ENCODE data around the gene UBE3A. TPM values are rescaled to one million over a fixed set of nuclear protein-coding genes. Genes with fewer than 3 reads are reported as not detected.

Gene UBE3A
- total and polyA plus RNA-seq, 2 donors (not counting 1 experiment from before 2014, with no cell fraction given), result 13.4 to 135 TPM

DNA sequence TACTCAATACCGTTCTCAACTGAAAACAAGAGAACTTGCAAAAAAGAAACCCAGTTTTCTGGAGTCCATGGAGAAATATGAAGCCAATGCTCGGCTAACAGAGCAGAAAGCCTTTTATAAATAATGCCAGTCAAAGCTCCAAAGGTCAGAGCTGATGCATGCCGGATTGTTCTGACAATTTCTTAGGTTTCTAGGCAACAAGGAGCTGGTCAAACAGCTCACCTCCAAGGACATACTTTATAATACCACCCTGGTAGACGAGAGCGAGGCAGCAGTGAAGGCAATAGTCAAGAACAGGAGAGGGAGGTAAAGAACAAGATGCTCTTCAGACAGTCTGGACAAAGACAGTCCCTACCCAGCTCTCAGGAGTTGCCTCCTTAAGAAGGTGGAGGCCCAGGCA, 111.1 kb downstream of the UBE3A start:
- H3K36me3 ChIP-seq (replicated peaks in 1 of 2; ENCODE audit: control extremely low read depth in 1 of 2, control insufficient read depth in 1 of 2, extremely low read depth in 1 of 2, insufficient read depth in 2 of 2, low read length in 1 of 2), result no peaks in the 10 kb centered on the region
- H2AFZ ChIP-seq (ENCODE audit: insufficient read depth, low read depth, low read length, poor library complexity, severe bottlenecking), result no peak overlapping the region
- TF ChIP-seq, protein P1, sequence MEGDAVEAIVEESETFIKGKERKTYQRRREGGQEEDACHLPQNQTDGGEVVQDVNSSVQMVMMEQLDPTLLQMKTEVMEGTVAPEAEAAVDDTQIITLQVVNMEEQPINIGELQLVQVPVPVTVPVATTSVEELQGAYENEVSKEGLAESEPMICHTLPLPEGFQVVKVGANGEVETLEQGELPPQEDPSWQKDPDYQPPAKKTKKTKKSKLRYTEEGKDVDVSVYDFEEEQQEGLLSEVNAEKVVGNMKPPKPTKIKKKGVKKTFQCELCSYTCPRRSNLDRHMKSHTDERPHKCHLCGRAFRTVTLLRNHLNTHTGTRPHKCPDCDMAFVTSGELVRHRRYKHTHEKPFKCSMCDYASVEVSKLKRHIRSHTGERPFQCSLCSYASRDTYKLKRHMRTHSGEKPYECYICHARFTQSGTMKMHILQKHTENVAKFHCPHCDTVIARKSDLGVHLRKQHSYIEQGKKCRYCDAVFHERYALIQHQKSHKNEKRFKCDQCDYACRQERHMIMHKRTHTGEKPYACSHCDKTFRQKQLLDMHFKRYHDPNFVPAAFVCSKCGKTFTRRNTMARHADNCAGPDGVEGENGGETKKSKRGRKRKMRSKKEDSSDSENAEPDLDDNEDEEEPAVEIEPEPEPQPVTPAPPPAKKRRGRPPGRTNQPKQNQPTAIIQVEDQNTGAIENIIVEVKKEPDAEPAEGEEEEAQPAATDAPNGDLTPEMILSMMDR (IDR thresholded peaks at IDR 0.05), result no peak
- TF ChIP-seq EZH2 (IDR thresholded peaks at IDR 0.05; ENCODE audit: borderline replicate concordance, insufficient read depth, low read depth, low read length, poor library complexity, severe bottlenecking), result no peak
- no peaks in the 10 kb centered on the region for H4K20me1 ChIP-seq (ENCODE audit: control insufficient read depth, insufficient read depth, low read length, poor library complexity, severe bottlenecking)
- no peaks in the 10 kb centered on the region for H3K27me3 ChIP-seq (replicated peaks in 1 of 4; ENCODE audit: control extremely low read depth in 1 of 4, control insufficient read depth in 3 of 4, insufficient read depth in 4 of 4, low read length in 3 of 4)
- Mint-ChIP-seq H3K27me3 (no peaks in the 10 kb centered on the region), H3K27ac (no peak overlapping the region), H3K4me1 (peaks cover 21% of the 10 kb centered on the region), H3K4me3 (no peak overlapping the region), H3K9me3 (ENCODE audit: insufficient read depth) (no peaks in the 10 kb centered on the region)
- intact Hi-C loops (cut with micrococcal nuclease), result no loop called here
- ChIA-PET CTCF (no interaction called here), POLR2A (no interaction called here)
- no peak overlapping the region for H3K4me2 ChIP-seq (replicated peaks; ENCODE audit: low read depth, low read length, poor library complexity, severe bottlenecking)
- no peak overlapping the region for H3K27ac ChIP-seq (ENCODE audit: low read length in 2 of 2)
- no peaks in the 10 kb centered on the region for H3K9me3 ChIP-seq (ENCODE audit: control extremely low read depth in 1 of 3, control insufficient read depth in 2 of 3, insufficient read depth in 1 of 3, low read length in 2 of 3)
- ATAC-seq (ENCODE audit: low read depth) (no peak), DNase-seq (no peak)
- H3K4me1 ChIP-seq (ENCODE audit: control insufficient read depth in 2 of 2, insufficient read depth in 2 of 2, low read length in 2 of 2), result peaks cover 8 to 15% of the 10 kb centered on the region in 2 donors
- H3K79me2 ChIP-seq (ENCODE audit: control insufficient read depth, insufficient read depth, low read length), result no peaks in the 10 kb centered on the region
- WGBS (ENCODE audit: insufficient coverage), result 100% methylated on average over 3 of the region's 5 CpGs
- no peak overlapping the region for H3K9ac ChIP-seq (ENCODE audit: low read length)
- H3K4me3 ChIP-seq (ENCODE audit: control extremely low read depth in 1 of 5, extremely low read depth in 1 of 5, insufficient read depth in 1 of 5, low read depth in 2 of 5, low read length in 4 of 5), result no peak overlapping the region

DNA sequence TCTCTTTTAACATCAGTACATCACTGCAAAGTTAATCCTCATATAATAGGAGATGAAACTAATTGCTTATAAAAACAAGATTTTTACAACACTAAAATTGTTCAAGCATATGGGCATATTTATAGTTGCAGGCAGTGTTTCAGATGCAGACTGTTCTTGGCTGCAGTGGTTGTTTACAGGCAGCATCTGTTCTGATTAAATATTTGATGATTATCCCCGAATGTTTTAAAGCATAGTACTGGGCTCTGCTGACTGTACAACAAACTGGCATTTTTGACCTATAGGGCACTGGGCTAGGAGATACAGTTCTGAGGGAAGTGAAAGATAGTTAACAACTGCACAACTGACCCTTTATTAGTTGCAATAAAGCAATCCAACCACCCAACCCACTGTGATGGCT, 113.6 kb downstream of the UBE3A start:
- POLR2A ChIA-PET, result no interaction called here
- 100% methylated on average over 1 of the region's 1 CpG for WGBS (ENCODE audit: insufficient coverage)
- CTCF ChIA-PET, result no interaction called here

More for the DNA sequence above, 113.6 kb downstream of the UBE3A start:
- ATAC-seq (ENCODE audit: low read depth) (no peak), DNase-seq (no peak)
- H3K4me1 ChIP-seq (ENCODE audit: control insufficient read depth in 2 of 2, insufficient read depth in 2 of 2, low read length in 2 of 2), result peaks cover 6 to 13% of the 10 kb centered on the region in 2 donors
- H2AFZ ChIP-seq (ENCODE audit: insufficient read depth, low read depth, low read length, poor library complexity, severe bottlenecking), result no peak overlapping the region
- intact Hi-C loops (cut with micrococcal nuclease), result no loop called here
- H3K79me2 ChIP-seq (ENCODE audit: control insufficient read depth, insufficient read depth, low read length), result no peaks in the 10 kb centered on the region
- no peaks in the 10 kb centered on the region for H3K36me3 ChIP-seq (replicated peaks in 1 of 2; ENCODE audit: control extremely low read depth in 1 of 2, control insufficient read depth in 1 of 2, extremely low read depth in 1 of 2, insufficient read depth in 2 of 2, low read length in 1 of 2)
- H3K4me2 ChIP-seq (replicated peaks; ENCODE audit: low read depth, low read length, poor library complexity, severe bottlenecking), result no peak overlapping the region
- Mint-ChIP-seq H3K27ac (no peak overlapping the region), H3K4me3 (no peak overlapping the region), H3K9me3 (ENCODE audit: insufficient read depth) (peaks cover 6% of the 10 kb centered on the region), H3K4me1 (peaks cover 10% of the 10 kb centered on the region), H3K27me3 (no peaks in the 10 kb centered on the region)
- H3K27me3 ChIP-seq (replicated peaks in 1 of 4; ENCODE audit: control extremely low read depth in 1 of 4, control insufficient read depth in 3 of 4, insufficient read depth in 4 of 4, low read length in 3 of 4), result no peaks in the 10 kb centered on the region
- H3K9ac ChIP-seq (ENCODE audit: low read length), result no peak overlapping the region
- no peak for TF ChIP-seq EZH2 (IDR thresholded peaks at IDR 0.05; ENCODE audit: borderline replicate concordance, insufficient read depth, low read depth, low read length, poor library complexity, severe bottlenecking)
- TF ChIP-seq, protein P1 (IDR thresholded peaks at IDR 0.05), result no peak
- no peak overlapping the region for H3K4me3 ChIP-seq (ENCODE audit: control extremely low read depth in 1 of 5, extremely low read depth in 1 of 5, insufficient read depth in 1 of 5, low read depth in 2 of 5, low read length in 4 of 5)
- peaks cover 0 to 21% (median 2%) of the 10 kb centered on the region in 3 donors for H3K9me3 ChIP-seq (ENCODE audit: control extremely low read depth in 1 of 3, control insufficient read depth in 2 of 3, insufficient read depth in 1 of 3, low read length in 2 of 3)
- H3K27ac ChIP-seq (ENCODE audit: low read length in 2 of 2), result no peak overlapping the region
- no peaks in the 10 kb centered on the region for H4K20me1 ChIP-seq (ENCODE audit: control insufficient read depth, insufficient read depth, low read length, poor library complexity, severe bottlenecking)
